ENCODE data around the gene TTLL9. TPM values are rescaled to one million over a fixed set of nuclear protein-coding genes. Genes with fewer than 3 reads are reported as not detected.

Gene TTLL9
- total RNA-seq, 1 donor from 2014 or later: 0.67 TPM

GRCh38 chr20:31866221-31866620, 4.2 kb upstream of the TTLL9 start:
- peaks cover 31% of the 10 kb centered on the region for H3K27me3 Mint-ChIP-seq (ENCODE audit: low read depth)
- H3K9me3 Mint-ChIP-seq: no peaks in the 10 kb centered on the region
- no peak for DNase-seq (ENCODE audit: low spot score in 2 of 2, unreplicated experiment in 2 of 2)
- no peak overlapping the region for H3K27ac Mint-ChIP-seq
- peaks cover 16% of the 10 kb centered on the region for H3K4me1 Mint-ChIP-seq
- no peak overlapping the region for H3K4me3 Mint-ChIP-seq
- no peaks in the 10 kb centered on the region for H3K36me3 Mint-ChIP-seq
- TF ChIP-seq, protein P1, sequence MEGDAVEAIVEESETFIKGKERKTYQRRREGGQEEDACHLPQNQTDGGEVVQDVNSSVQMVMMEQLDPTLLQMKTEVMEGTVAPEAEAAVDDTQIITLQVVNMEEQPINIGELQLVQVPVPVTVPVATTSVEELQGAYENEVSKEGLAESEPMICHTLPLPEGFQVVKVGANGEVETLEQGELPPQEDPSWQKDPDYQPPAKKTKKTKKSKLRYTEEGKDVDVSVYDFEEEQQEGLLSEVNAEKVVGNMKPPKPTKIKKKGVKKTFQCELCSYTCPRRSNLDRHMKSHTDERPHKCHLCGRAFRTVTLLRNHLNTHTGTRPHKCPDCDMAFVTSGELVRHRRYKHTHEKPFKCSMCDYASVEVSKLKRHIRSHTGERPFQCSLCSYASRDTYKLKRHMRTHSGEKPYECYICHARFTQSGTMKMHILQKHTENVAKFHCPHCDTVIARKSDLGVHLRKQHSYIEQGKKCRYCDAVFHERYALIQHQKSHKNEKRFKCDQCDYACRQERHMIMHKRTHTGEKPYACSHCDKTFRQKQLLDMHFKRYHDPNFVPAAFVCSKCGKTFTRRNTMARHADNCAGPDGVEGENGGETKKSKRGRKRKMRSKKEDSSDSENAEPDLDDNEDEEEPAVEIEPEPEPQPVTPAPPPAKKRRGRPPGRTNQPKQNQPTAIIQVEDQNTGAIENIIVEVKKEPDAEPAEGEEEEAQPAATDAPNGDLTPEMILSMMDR (IDR thresholded peaks at IDR 0.05; ENCODE audit: unreplicated experiment): no peak

DNA sequence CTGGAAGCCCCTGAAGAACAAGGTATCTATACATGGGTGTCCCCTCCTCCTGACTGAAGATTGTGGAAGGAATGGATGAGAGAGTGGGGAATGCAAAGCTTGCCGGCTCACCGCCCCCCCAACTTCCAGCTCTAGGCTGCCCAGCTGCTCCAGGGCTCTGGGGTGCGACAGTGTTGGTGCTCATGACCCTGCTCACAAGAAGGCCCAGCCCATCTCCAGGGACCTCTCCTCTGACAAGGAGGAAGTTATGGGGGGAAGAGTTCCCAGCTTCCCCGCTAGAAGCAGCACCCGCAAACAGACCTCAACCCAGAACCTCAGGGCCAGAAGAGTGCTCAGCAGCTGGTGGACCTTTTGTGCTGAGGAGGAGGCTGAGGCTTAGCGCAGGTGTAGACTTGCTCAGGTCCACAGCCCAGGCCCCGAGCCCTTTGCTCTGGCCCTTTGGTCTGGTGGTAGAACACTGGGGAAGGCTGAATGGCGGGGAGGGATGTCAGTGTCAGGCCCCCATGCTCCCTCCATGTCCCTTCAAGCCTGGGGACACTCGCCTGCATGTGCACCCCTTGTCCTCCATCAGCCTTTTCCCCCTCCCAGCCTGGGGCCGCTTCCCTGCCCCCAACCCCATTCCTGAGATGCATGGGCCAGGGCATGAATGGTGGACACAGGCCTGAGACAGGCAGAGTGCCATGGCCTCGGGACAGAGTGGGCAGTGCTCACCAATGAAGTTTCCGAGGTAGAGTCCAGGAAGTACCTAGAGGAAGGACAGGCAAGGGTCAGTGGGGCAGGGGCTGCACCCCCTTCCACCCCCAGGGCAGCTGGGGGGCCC, 1.4 kb upstream of the TTLL9 start:
- H3K27ac Mint-ChIP-seq: no peak overlapping the region
- no peak for DNase-seq (ENCODE audit: low spot score in 2 of 2, unreplicated experiment in 2 of 2)
- H3K4me1 Mint-ChIP-seq: peaks cover 12% of the 10 kb centered on the region
- H3K27me3 Mint-ChIP-seq (ENCODE audit: low read depth): peaks cover 56% of the 10 kb centered on the region
- TF ChIP-seq, protein P1 (IDR thresholded peaks at IDR 0.05; ENCODE audit: unreplicated experiment): no peak
- H3K36me3 Mint-ChIP-seq: no peaks in the 10 kb centered on the region
- H3K4me3 Mint-ChIP-seq: peak overlapping the region; percentile 91
- no peaks in the 10 kb centered on the region for H3K9me3 Mint-ChIP-seq

- Mint-ChIP-seq H3K9me3 (no peaks in the 10 kb centered on the region), H3K36me3 (no peaks in the 10 kb centered on the region), H3K4me3 (peak overlapping the region; percentile 91), H3K4me1 (peaks cover 12% of the 10 kb centered on the region), H3K27ac (peak overlapping the region; percentile 81), H3K27me3 (ENCODE audit: low read depth) (peaks cover 59% of the 10 kb centered on the region)
- no peak for DNase-seq (ENCODE audit: low spot score in 2 of 2, unreplicated experiment in 2 of 2)
- TF ChIP-seq, protein P1 (IDR thresholded peaks at IDR 0.05; ENCODE audit: unreplicated experiment): no peak
Observed at GRCh38 chr20:31869673-31869941, 827 bp upstream of the TTLL9 start.

GRCh38 chr20:31870726-31871617, 538 bp downstream of the TTLL9 start:
- Mint-ChIP-seq H3K9me3 (no peaks in the 10 kb centered on the region), H3K4me1 (peaks cover 12% of the 10 kb centered on the region), H3K27ac (peak overlapping the region; percentile 17), H3K27me3 (ENCODE audit: low read depth) (peaks cover 65% of the 10 kb centered on the region), H3K4me3 (peak overlapping the region; percentile 74), H3K36me3 (no peaks in the 10 kb centered on the region)
- TF ChIP-seq, protein P1 (IDR thresholded peaks at IDR 0.05; ENCODE audit: unreplicated experiment): no peak
- no peak for DNase-seq (ENCODE audit: low spot score in 2 of 2, unreplicated experiment in 2 of 2)

DNA sequence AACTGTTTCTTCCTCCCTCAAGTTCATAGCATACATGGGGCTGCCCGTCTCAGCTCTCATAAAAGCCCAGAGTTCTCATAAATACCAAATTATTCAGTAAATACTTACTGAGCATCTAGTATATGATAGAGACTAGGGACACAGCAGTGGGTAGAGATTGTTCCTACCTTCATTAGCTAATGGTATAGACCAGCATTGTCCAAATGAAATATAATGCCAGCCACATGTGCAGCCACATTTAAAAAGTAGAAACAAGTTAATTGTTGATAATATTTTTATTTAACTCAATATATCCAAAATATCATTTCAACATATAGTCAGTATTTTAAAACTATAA, 1.2 kb downstream of the TTLL9 start:
- Mint-ChIP-seq H3K27ac (no peak overlapping the region), H3K4me1 (peaks cover 12% of the 10 kb centered on the region), H3K4me3 (peak overlapping the region; percentile 74), H3K27me3 (ENCODE audit: low read depth) (peaks cover 70% of the 10 kb centered on the region), H3K36me3 (no peaks in the 10 kb centered on the region), H3K9me3 (no peaks in the 10 kb centered on the region)
- DNase-seq (ENCODE audit: low spot score in 2 of 2, unreplicated experiment in 2 of 2): no peak
- TF ChIP-seq, protein P1 (IDR thresholded peaks at IDR 0.05; ENCODE audit: unreplicated experiment): no peak

All from mesothelial cell of epicardium (in vitro differentiated cells).